Measurements from ENCODE around the gene HECW1.
A peak's percentile ranks its signal among the peaks of the same experiment; 100 is the strongest.

The HECW1 gene

GRCh38 chr7:43575506-43575905 is 463.1 kb downstream of the HECW1 start:
- Histone ChIP-seq H3F3A (ENCODE audit: low read depth) (no peaks in the 10 kb centered on the region), H3K9me3 (ENCODE audit: insufficient read depth, low read depth, low read length) (no peaks in the 10 kb centered on the region), H3K79me2 (ENCODE audit: insufficient read depth, low read length) (no peaks in the 10 kb centered on the region), H3K4me1 (ENCODE audit: insufficient read depth, low read length, poor library complexity, severe bottlenecking) (peaks cover 26% of the 10 kb centered on the region), H2AFZ (ENCODE audit: low read length) (no peak overlapping the region), H3K27me3 (ENCODE audit: insufficient read depth, low read length, poor library complexity, severe bottlenecking) (no peaks in the 10 kb centered on the region), H3K4me3 (ENCODE audit: low read length, poor library complexity, severe bottlenecking) (no peak overlapping the region), H4K20me1 (ENCODE audit: insufficient read depth, low read length, poor library complexity, severe bottlenecking) (no peaks in the 10 kb centered on the region), H3K4me2 (ENCODE audit: low read depth, low read length, poor library complexity, severe bottlenecking) (no peak overlapping the region), H3K9ac (ENCODE audit: low read depth, low read length, poor library complexity, severe bottlenecking) (no peak overlapping the region), H3K36me3 (ENCODE audit: insufficient read depth, low read length) (no peaks in the 10 kb centered on the region), H3K9me2 (replicated peaks; ENCODE audit: low read depth, low read length) (no peaks in the 10 kb centered on the region)
- no peak for TF ChIP-seq CTCF (conservative IDR thresholded peaks at IDR 0.05; ENCODE audit: low read length)

- no peaks in the 10 kb centered on the region for H3K36me3 ChIP-seq (ENCODE audit: insufficient read depth, low read length)
- H3K27me3 ChIP-seq (ENCODE audit: insufficient read depth, low read length, poor library complexity, severe bottlenecking) = no peaks in the 10 kb centered on the region
- H4K20me1 ChIP-seq (ENCODE audit: insufficient read depth, low read length, poor library complexity, severe bottlenecking) = no peaks in the 10 kb centered on the region
- H3K9me2 ChIP-seq (replicated peaks; ENCODE audit: low read depth, low read length) = no peaks in the 10 kb centered on the region
- H3K4me3 ChIP-seq (ENCODE audit: low read length, poor library complexity, severe bottlenecking) = no peak overlapping the region
- H3K9ac ChIP-seq (ENCODE audit: low read depth, low read length, poor library complexity, severe bottlenecking) = no peak overlapping the region
- H3K9me3 ChIP-seq (ENCODE audit: insufficient read depth, low read depth, low read length) = no peaks in the 10 kb centered on the region
- no peak overlapping the region for H2AFZ ChIP-seq (ENCODE audit: low read length)
- H3K79me2 ChIP-seq (ENCODE audit: insufficient read depth, low read length) = no peaks in the 10 kb centered on the region
- H3K4me2 ChIP-seq (ENCODE audit: low read depth, low read length, poor library complexity, severe bottlenecking) = no peak overlapping the region
- peaks cover 26% of the 10 kb centered on the region for H3K4me1 ChIP-seq (ENCODE audit: insufficient read depth, low read length, poor library complexity, severe bottlenecking)
- no peaks in the 10 kb centered on the region for H3F3A ChIP-seq (ENCODE audit: low read depth)
- TF ChIP-seq CTCF (conservative IDR thresholded peaks at IDR 0.05; ENCODE audit: low read length) (no peak), EZH2phosphoT487 (IDR thresholded peaks at IDR 0.05; ENCODE audit: borderline replicate concordance) (no peak)
Measured at GRCh38 chr7:43576241-43576640, 463.8 kb downstream of the HECW1 start.

GRCh38 chr7:43577485-43577951 is 465.1 kb downstream of the HECW1 start:
- Histone ChIP-seq H3K36me3 (ENCODE audit: insufficient read depth, low read length) (no peaks in the 10 kb centered on the region), H4K20me1 (ENCODE audit: insufficient read depth, low read length, poor library complexity, severe bottlenecking) (no peaks in the 10 kb centered on the region), H3K4me3 (ENCODE audit: low read length, poor library complexity, severe bottlenecking) (no peak overlapping the region), H2AFZ (ENCODE audit: low read length) (no peak overlapping the region), H3K79me2 (ENCODE audit: insufficient read depth, low read length) (no peaks in the 10 kb centered on the region), H3K27me3 (ENCODE audit: insufficient read depth, low read length, poor library complexity, severe bottlenecking) (no peaks in the 10 kb centered on the region), H3K4me1 (ENCODE audit: insufficient read depth, low read length, poor library complexity, severe bottlenecking) (peaks cover 21% of the 10 kb centered on the region), H3K4me2 (ENCODE audit: low read depth, low read length, poor library complexity, severe bottlenecking) (no peak overlapping the region), H3F3A (ENCODE audit: low read depth) (no peaks in the 10 kb centered on the region), H3K9me3 (ENCODE audit: insufficient read depth, low read depth, low read length) (no peaks in the 10 kb centered on the region), H3K9me2 (replicated peaks; ENCODE audit: low read depth, low read length) (no peaks in the 10 kb centered on the region), H3K9ac (ENCODE audit: low read depth, low read length, poor library complexity, severe bottlenecking) (peak overlapping the region; percentile 30)
- TF ChIP-seq CTCF (conservative IDR thresholded peaks at IDR 0.05; ENCODE audit: low read length) (no peak), EZH2phosphoT487 (IDR thresholded peaks at IDR 0.05; ENCODE audit: borderline replicate concordance) (no peak)
